PFSK-1 (cell line): ENCODE measurements around the gene ATG7.

Experiments used
- POLR2AphosphoS5 ChIP-seq: IDR thresholded peaks from 2 replicates; pipeline ENCODE4 v1.6.1; 2012; ENCODE audit warnings: low read depth, mild to moderate bottlenecking, control low read depth, low read length, moderate library complexity
- SIN3A ChIP-seq: IDR thresholded peaks from 2 replicates; pipeline ENCODE4 v1.6.1; 2012; ENCODE audit warnings: mild to moderate bottlenecking, low read length, moderate library complexity, borderline replicate concordance; ENCODE audit not compliant: insufficient read depth

GRCh38 chr3:11584570-11584969, 312.4 kb downstream of the ATG7 start:
- TF ChIP-seq POLR2AphosphoS5: no peak
- no peak for TF ChIP-seq SIN3A
